Epithelial cell of esophagus (primary cell): Measurements from ENCODE around the gene SRA1.

Source experiments
- DNase-seq: peaks from one replicate; pipeline ENCODE4 v3.0.0; 2010; ENCODE audit warnings: low read depth
- H3K4me3 ChIP-seq: 2 replicates; pipeline ENCODE4 v1.5.1; 2011; ENCODE audit warnings: mild to moderate bottlenecking, low read length, control low read depth
- TF ChIP-seq, protein P1 (sequence below): IDR thresholded peaks from 2 replicates; pipeline ENCODE4 v1.5.1; 2011; ENCODE audit warnings: low read depth, mild to moderate bottlenecking, low read length, control low read depth, inconsistent platforms; ENCODE audit not compliant: insufficient read depth; ENCODE audit errors: missing control alignments

SRA1 gene

DNA sequence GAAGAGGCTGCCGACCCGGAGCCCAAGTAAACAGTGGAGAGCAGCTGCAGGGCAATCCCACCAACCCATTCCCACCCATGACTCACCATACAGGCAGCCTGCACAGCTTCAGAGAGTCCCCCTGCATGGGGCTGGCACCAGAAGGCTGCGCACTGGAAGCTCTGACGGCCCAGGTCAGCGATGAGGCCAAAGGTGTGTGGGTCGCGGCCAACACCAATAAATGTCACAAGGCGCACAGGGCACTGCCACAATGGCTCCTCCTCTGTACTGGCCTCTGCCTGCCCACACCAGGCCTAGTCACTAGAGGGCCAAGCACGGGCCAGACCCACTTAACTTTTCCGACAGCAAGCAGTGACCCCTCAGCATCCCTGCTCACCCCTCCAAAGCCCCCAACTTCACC, 3.0 kb upstream of the SRA1 start:
- TF ChIP-seq, protein P1, sequence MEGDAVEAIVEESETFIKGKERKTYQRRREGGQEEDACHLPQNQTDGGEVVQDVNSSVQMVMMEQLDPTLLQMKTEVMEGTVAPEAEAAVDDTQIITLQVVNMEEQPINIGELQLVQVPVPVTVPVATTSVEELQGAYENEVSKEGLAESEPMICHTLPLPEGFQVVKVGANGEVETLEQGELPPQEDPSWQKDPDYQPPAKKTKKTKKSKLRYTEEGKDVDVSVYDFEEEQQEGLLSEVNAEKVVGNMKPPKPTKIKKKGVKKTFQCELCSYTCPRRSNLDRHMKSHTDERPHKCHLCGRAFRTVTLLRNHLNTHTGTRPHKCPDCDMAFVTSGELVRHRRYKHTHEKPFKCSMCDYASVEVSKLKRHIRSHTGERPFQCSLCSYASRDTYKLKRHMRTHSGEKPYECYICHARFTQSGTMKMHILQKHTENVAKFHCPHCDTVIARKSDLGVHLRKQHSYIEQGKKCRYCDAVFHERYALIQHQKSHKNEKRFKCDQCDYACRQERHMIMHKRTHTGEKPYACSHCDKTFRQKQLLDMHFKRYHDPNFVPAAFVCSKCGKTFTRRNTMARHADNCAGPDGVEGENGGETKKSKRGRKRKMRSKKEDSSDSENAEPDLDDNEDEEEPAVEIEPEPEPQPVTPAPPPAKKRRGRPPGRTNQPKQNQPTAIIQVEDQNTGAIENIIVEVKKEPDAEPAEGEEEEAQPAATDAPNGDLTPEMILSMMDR = no peak
- H3K4me3 ChIP-seq = no peak overlapping the region
- no peak for DNase-seq

DNA sequence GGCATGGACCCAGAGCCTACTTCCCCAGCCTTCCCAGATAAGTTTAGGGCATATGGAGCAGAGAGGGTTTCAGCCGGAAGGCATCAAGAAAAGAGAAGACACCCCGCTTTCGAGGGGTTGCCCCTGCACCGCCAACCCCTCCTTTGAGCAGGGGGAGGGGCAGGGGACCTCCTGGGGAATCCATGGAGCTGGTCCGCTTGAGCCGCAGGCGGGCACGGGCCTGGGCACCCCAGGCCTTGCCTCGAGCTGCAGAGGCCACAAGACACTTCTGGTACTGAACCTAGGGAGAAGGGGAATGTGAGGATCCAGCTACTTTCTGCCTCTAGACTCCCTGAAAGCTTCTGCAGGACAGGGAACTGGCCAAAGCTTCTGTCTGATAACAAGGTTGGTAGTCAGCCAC, 1.3 kb upstream of the SRA1 start:
- no peak for DNase-seq
- TF ChIP-seq, protein P1 = no peak
- H3K4me3 ChIP-seq = no peak overlapping the region

DNA sequence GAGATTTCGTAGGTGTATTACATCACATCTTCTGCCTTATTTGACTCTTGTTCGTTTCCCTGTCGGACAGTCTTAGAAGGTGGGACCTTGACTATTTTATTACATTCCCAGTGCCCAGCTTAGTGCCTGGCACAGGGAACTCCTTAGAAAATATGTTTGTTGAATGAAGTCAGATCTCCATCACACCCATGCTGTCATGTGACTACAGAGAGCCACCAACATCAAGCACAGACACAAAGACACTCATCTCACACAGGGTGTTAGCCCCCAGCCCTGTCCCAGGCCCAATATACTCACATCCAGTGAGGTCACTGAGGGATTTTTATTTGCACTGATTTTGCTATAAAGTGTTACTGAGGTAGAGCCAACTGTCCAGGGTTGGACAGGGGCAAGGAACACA, 692 bp upstream of the SRA1 start:
- TF ChIP-seq, protein P1 = no peak
- H3K4me3 ChIP-seq = no peak overlapping the region
- no peak for DNase-seq

DNA sequence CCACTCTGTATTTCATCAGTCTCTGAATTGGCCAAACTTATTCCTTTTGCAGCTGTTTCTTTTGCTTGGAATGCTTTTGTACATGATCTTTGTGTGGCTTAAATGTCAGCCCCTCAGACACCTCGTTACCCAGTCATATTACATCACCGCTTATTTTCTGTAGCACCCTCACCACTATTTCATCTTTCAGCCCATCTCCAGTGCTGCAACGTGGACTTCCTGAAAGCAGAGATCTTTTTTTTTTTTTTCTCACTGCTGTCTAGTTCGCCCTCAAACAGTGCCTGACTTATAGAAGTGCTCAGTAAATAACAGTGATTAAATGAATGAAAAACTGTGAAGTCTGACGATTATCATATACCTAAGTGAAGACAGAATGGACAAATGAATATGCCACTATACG, 835 bp downstream of the SRA1 start:
- H3K4me3 ChIP-seq = peak overlapping the region; percentile 86
- TF ChIP-seq, protein P1 = no peak
- no peak for DNase-seq

DNA sequence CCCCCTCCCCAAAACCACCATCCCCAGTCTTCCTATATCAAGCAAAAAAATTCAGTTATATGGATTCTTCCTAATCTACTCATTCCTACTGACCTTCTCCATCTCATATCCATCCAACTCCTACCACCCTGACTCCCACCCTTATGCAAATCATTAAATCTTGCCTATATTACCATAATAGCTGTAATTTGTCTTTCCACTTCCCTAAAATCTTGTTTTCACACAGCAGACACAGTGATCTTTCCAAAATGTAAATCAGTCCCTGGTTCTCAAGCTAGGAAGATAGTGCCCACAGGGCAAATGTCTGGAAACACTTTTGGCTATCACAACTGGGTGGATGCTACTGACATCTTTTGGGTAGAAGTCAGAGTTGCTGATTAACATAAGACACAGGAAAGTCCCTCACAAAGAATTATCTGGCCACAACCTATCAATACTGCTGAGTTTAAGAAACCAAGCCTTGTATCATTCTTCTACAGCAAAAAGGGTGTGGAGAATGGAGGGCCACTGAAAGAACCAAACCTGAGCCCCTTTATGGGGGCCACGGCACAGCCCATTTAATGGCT, 1.4 kb downstream of the SRA1 start:
- DNase-seq = no peak
- H3K4me3 ChIP-seq = peak overlapping the region; percentile 86
- TF ChIP-seq, protein P1 = no peak

DNA sequence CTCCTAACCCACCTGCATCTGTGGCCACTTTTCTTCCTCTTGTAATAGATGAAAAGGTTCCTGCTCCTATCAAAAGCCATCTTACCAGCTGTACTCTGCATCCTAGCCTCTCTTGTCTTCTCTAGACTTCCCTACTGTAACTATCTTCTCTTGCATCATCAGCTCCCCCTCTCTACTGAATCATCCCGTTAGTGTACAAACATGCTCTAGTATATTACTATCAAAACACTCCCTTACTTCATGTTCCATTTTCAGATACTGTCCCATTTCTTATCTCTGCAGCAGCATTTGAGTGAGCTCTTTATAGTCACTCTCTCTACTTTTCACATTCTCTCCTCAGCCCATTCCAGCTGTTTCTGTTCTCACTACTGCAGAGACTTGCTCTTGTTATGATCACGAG, 2.8 kb downstream of the SRA1 start:
- TF ChIP-seq, protein P1 = no peak
- DNase-seq = peak; percentile 82
- no peak overlapping the region for H3K4me3 ChIP-seq

DNA sequence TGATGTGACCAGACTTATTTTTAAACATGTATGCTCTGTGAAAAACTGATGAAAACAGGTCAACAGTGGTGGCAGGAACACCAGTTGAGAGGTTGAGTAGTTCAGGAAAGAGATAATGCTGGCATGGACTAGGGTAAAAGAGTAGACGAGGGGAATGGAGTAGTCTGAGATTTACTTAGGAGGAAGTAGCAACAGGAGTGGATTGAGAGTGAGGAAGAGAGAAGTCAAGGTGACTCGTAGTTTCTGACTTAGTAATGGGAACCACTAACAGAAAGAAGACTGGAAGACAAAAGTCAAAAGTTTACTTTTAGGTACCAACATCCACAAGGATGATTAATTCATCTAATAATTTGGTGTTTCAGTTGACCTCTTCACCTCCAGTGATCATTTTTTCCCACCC, 3.6 kb downstream of the SRA1 start:
- DNase-seq = peak; percentile 65
- TF ChIP-seq, protein P1 = no peak
- H3K4me3 ChIP-seq = no peak overlapping the region
